Brain microvascular endothelial cell (primary cell): ENCODE measurements around the gene GUCA2A.
"Not testable (repeated sequence)": the region's sequence is repeated elsewhere in the genome, so short reads cannot be mapped to it uniquely, and the experiment has no call there.

ENCODE experiments used
- DNase-seq: peaks from one replicate; pipeline ENCODE4 v3.0.0-alpha.2; 2020
- H3K27ac ChIP-seq: fragments of 250-450 bp; sonication (Bioruptor Pico); 2 replicates; pipeline ENCODE4 v1.5.1; 2020; ENCODE audit warnings: mild to moderate bottlenecking, moderate library complexity
- H3K27me3 ChIP-seq: fragments of 250-450 bp; sonication (Bioruptor Pico); replicated peaks from 2 replicates; pipeline ENCODE4 v1.5.1; 2020; ENCODE audit warnings: mild to moderate bottlenecking
- H3K36me3 ChIP-seq: fragments of 250-450 bp; sonication (Bioruptor Pico); replicated peaks from 2 replicates; pipeline ENCODE4 v1.5.1; 2020; ENCODE audit warnings: mild to moderate bottlenecking
- H3K4me3 ChIP-seq: 2 replicates; pipeline ENCODE4 v1.5.1; 2011; ENCODE audit warnings: low read depth, mild to moderate bottlenecking, control low read depth, low read length, moderate library complexity
- CTCF ChIP-seq: IDR thresholded peaks from 2 replicates; pipeline ENCODE4 v1.5.1; 2011; ENCODE audit warnings: low read depth, mild to moderate bottlenecking, moderate library complexity, low read length, control low read depth, inconsistent platforms; ENCODE audit errors: missing control alignments
- in situ Hi-C: cut with HindIII; loops from 2 replicates; pipeline ENCODE4 v1.10.0; 2017; ENCODE audit warnings: low sequenced_read_pairs, low pct_ligation_motif_present

GUCA2A gene

GRCh38 chr1:42164551-42165420 is at the start of gene GUCA2A:
GUCA2A (minus strand) TSS chr1:42164745; CDS start chr1:42164712, 33 bp downstream.
- Histone ChIP-seq H3K27me3 (no peaks in the 10 kb centered on the region), H3K4me3 (no peak within 1 kb of the TSS), H3K36me3 (no peaks in the 10 kb centered on the region), H3K27ac (no peak within 1 kb of the TSS)
- DNase-seq, result no peak
- in situ Hi-C loops, result no loop called here
- TF ChIP-seq CTCF, result no peak

- no peak for TF ChIP-seq CTCF
- Histone ChIP-seq H3K27me3 (no peaks in the 10 kb centered on the region), H3K36me3 (no peaks in the 10 kb centered on the region), H3K27ac (no peak overlapping the region), H3K4me3 (no peak overlapping the region)
- in situ Hi-C loops, result no loop called here
- DNase-seq, result peak; percentile 15
Measured at GRCh38 chr1:42211224-42211623, 46.7 kb upstream of the GUCA2A start.

GRCh38 chr1:42210421-42211133 is 46.0 kb upstream of the GUCA2A start:
- TF ChIP-seq CTCF, result no peak
- in situ Hi-C loops, result no loop called here
- no peaks in the 10 kb centered on the region for H3K27me3 ChIP-seq
- no peak overlapping the region for H3K27ac ChIP-seq
- DNase-seq, result no peak
- H3K4me3 ChIP-seq, result no peak overlapping the region
- no peaks in the 10 kb centered on the region for H3K36me3 ChIP-seq

GRCh38 chr1:42209526-42210251 is 45.1 kb upstream of the GUCA2A start:
- no peak for DNase-seq
- Histone ChIP-seq H3K27ac (no peak overlapping the region), H3K27me3 (no peaks in the 10 kb centered on the region), H3K36me3 (no peaks in the 10 kb centered on the region), H3K4me3 (no peak overlapping the region)
- in situ Hi-C loops, result no loop called here
- TF ChIP-seq CTCF, result no peak

GRCh38 chr1:42206930-42207329 is 42.4 kb upstream of the GUCA2A start:
- in situ Hi-C loops, H3K36me3 ChIP-seq, DNase-seq, H3K27me3 ChIP-seq, H3K27ac ChIP-seq, H3K4me3 ChIP-seq: not testable (repeated sequence)

- in situ Hi-C loops, result no loop called here
- Histone ChIP-seq H3K36me3 (no peaks in the 10 kb centered on the region), H3K4me3 (no peak overlapping the region), H3K27ac (no peak overlapping the region), H3K27me3 (no peaks in the 10 kb centered on the region)
- DNase-seq, result no peak
- no peak for TF ChIP-seq CTCF
Measured at GRCh38 chr1:42206164-42206563, 41.6 kb upstream of the GUCA2A start.
